ENCODE measurements around the gene EPS8.

Gene EPS8

GRCh38 chr12:15722951-15723350 is 66.2 kb downstream of the EPS8 start:
- peaks cover under 1% of the 10 kb centered on the region for H3K27me3 ChIP-seq (ENCODE audit: insufficient read depth, low read length, poor library complexity)
- no peak overlapping the region for H3K9ac ChIP-seq (ENCODE audit: low read depth, low read length)
- no peaks in the 10 kb centered on the region for H3K4me1 ChIP-seq (ENCODE audit: insufficient read depth, low read length)
- no peak overlapping the region for H3K27ac ChIP-seq (ENCODE audit: low read length)
- DNase-seq (no peak), ATAC-seq (ENCODE audit: insufficient read depth, low read depth) (no peak)
- H3K4me3 ChIP-seq (ENCODE audit: low read depth in 1 of 2, low read length in 2 of 2) = no peak overlapping the region
- TF ChIP-seq CTCF (IDR thresholded peaks at IDR 0.05; ENCODE audit: borderline replicate concordance, extremely low read depth, low read length, poor library complexity, severe bottlenecking) (no peak), EZH2 (IDR thresholded peaks at IDR 0.05; ENCODE audit: borderline replicate concordance, low read depth, low read length, severe bottlenecking) (no peak)
- H3K4me2 ChIP-seq (ENCODE audit: insufficient read depth, low read length) = no peak overlapping the region
- no peaks in the 10 kb centered on the region for H4K20me1 ChIP-seq (ENCODE audit: insufficient read depth, low read length)
- no peaks in the 10 kb centered on the region for H3K9me3 ChIP-seq (ENCODE audit: insufficient read depth, low read length, severe bottlenecking)
- H2AFZ ChIP-seq (ENCODE audit: low read depth, low read length) = no peak overlapping the region
- H3K79me2 ChIP-seq (ENCODE audit: insufficient read depth, low read length) = no peaks in the 10 kb centered on the region
- H3K36me3 ChIP-seq (ENCODE audit: insufficient read depth, low read length) = no peaks in the 10 kb centered on the region

GRCh38 chr12:15721316-15722115 is 67.7 kb downstream of the EPS8 start:
- Histone ChIP-seq H3K9ac (ENCODE audit: low read depth, low read length) (no peak overlapping the region), H2AFZ (ENCODE audit: low read depth, low read length) (no peak overlapping the region), H3K4me3 (ENCODE audit: low read depth in 1 of 2, low read length in 2 of 2) (no peak overlapping the region), H4K20me1 (ENCODE audit: insufficient read depth, low read length) (no peaks in the 10 kb centered on the region), H3K4me1 (ENCODE audit: insufficient read depth, low read length) (no peaks in the 10 kb centered on the region), H3K9me3 (ENCODE audit: insufficient read depth, low read length, severe bottlenecking) (no peaks in the 10 kb centered on the region), H3K27ac (ENCODE audit: low read length) (no peak overlapping the region), H3K4me2 (ENCODE audit: insufficient read depth, low read length) (no peak overlapping the region), H3K27me3 (ENCODE audit: insufficient read depth, low read length, poor library complexity) (no peaks in the 10 kb centered on the region), H3K36me3 (ENCODE audit: insufficient read depth, low read length) (no peaks in the 10 kb centered on the region), H3K79me2 (ENCODE audit: insufficient read depth, low read length) (no peaks in the 10 kb centered on the region)
- no peak for TF ChIP-seq EZH2 (IDR thresholded peaks at IDR 0.05; ENCODE audit: borderline replicate concordance, low read depth, low read length, severe bottlenecking)
- no peak for DNase-seq
- no peak for ATAC-seq (ENCODE audit: insufficient read depth, low read depth)

- TF ChIP-seq CTCF (IDR thresholded peaks at IDR 0.05; ENCODE audit: borderline replicate concordance, extremely low read depth, low read length, poor library complexity, severe bottlenecking) = no peak
- TF ChIP-seq EZH2 (IDR thresholded peaks at IDR 0.05; ENCODE audit: borderline replicate concordance, low read depth, low read length, severe bottlenecking) = no peak
- ATAC-seq (ENCODE audit: insufficient read depth, low read depth) = no peak
- no peaks in the 10 kb centered on the region for H3K27me3 ChIP-seq (ENCODE audit: insufficient read depth, low read length, poor library complexity)
- H3K27ac ChIP-seq (ENCODE audit: low read length) = no peak overlapping the region
- H3K4me2 ChIP-seq (ENCODE audit: insufficient read depth, low read length) = no peak overlapping the region
- H3K79me2 ChIP-seq (ENCODE audit: insufficient read depth, low read length) = no peaks in the 10 kb centered on the region
- no peaks in the 10 kb centered on the region for H3K36me3 ChIP-seq (ENCODE audit: insufficient read depth, low read length)
- no peak overlapping the region for H3K9ac ChIP-seq (ENCODE audit: low read depth, low read length)
- no peaks in the 10 kb centered on the region for H4K20me1 ChIP-seq (ENCODE audit: insufficient read depth, low read length)
- no peak overlapping the region for H2AFZ ChIP-seq (ENCODE audit: low read depth, low read length)
- H3K9me3 ChIP-seq (ENCODE audit: insufficient read depth, low read length, severe bottlenecking) = no peaks in the 10 kb centered on the region
- no peak overlapping the region for H3K4me3 ChIP-seq (ENCODE audit: low read depth in 1 of 2, low read length in 2 of 2)
- H3K4me1 ChIP-seq (ENCODE audit: insufficient read depth, low read length) = no peaks in the 10 kb centered on the region
- no peak for DNase-seq
Observed at GRCh38 chr12:15720295-15720694, 68.9 kb downstream of the EPS8 start.

GRCh38 chr12:15719230-15719629 is 70.0 kb downstream of the EPS8 start:
- Histone ChIP-seq H2AFZ (ENCODE audit: low read depth, low read length) (no peak overlapping the region), H3K36me3 (ENCODE audit: insufficient read depth, low read length) (no peaks in the 10 kb centered on the region), H4K20me1 (ENCODE audit: insufficient read depth, low read length) (no peaks in the 10 kb centered on the region), H3K79me2 (ENCODE audit: insufficient read depth, low read length) (no peaks in the 10 kb centered on the region), H3K9ac (ENCODE audit: low read depth, low read length) (no peak overlapping the region), H3K4me1 (ENCODE audit: insufficient read depth, low read length) (no peaks in the 10 kb centered on the region), H3K27me3 (ENCODE audit: insufficient read depth, low read length, poor library complexity) (no peaks in the 10 kb centered on the region), H3K4me3 (ENCODE audit: low read depth in 1 of 2, low read length in 2 of 2) (no peak overlapping the region), H3K9me3 (ENCODE audit: insufficient read depth, low read length, severe bottlenecking) (no peaks in the 10 kb centered on the region), H3K27ac (ENCODE audit: low read length) (no peak overlapping the region), H3K4me2 (ENCODE audit: insufficient read depth, low read length) (no peak overlapping the region)
- ATAC-seq (ENCODE audit: insufficient read depth, low read depth) (no peak), DNase-seq (no peak)
- TF ChIP-seq CTCF (IDR thresholded peaks at IDR 0.05; ENCODE audit: borderline replicate concordance, extremely low read depth, low read length, poor library complexity, severe bottlenecking) = no peak
- no peak for TF ChIP-seq EZH2 (IDR thresholded peaks at IDR 0.05; ENCODE audit: borderline replicate concordance, low read depth, low read length, severe bottlenecking)

Measured in DND-41 (cell line).